ENCODE results near the gene PDE1C.

DNA sequence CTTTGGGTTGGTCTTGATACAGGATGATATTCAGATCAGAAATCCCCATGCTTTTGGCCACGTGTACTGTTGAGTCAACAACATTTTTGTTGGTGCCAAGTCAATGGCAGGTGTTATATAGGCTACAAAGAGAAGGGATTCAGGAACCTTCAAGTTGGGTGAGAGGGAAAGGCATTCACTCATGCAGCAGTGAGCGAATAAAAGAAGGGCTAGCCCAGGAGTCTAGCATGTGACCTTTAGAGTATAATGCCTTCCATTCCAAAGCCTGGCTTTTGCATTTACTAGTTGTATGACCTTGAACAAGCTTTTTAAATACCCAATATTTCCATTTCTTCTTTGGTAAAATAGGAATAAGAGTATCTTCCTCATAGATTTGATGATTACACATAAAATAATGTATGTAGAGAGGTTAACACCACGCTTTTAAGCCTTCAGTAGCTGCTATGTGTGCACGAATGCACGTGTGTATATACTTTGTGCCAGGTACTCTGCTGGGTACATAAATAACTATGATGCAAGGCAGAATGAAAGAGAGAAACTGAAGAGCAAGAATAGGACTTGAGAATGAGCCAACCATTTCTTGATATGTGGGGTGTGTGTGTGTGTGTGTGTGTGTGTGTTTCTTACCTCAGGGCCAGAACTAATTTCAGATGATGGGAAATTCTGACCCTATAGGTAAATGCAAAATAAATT lies 163.6 kb downstream of the PDE1C start:
- no peak for TF ChIP-seq FOXM1 (IDR thresholded peaks at IDR 0.05; ENCODE audit: borderline replicate concordance)
- no peak for TF ChIP-seq SP1 (IDR thresholded peaks at IDR 0.05)
- no peak for TF ChIP-seq L3MBTL2 (conservative IDR thresholded peaks at IDR 0.05)
- TF ChIP-seq CTBP1 (IDR thresholded peaks at IDR 0.05; ENCODE audit: borderline replicate concordance): no peak
- TF ChIP-seq PKNOX1 (IDR thresholded peaks at IDR 0.05): no peak
- no peak for TF ChIP-seq ARNT (IDR thresholded peaks at IDR 0.05)
